Measurements from ENCODE around the gene INKA2.

The INKA2 gene

GRCh38 chr1:111768625-111769024 is 29.4 kb upstream of the INKA2 start:
- no peaks in the 10 kb centered on the region for H3F3A ChIP-seq (ENCODE audit: low read depth)
- H2AFZ ChIP-seq (ENCODE audit: low read length): no peak overlapping the region
- no peak overlapping the region for H3K4me2 ChIP-seq (ENCODE audit: low read depth, low read length, poor library complexity, severe bottlenecking)
- no peak overlapping the region for H3K9ac ChIP-seq (ENCODE audit: low read depth, low read length, poor library complexity, severe bottlenecking)
- no peaks in the 10 kb centered on the region for H3K9me3 ChIP-seq (ENCODE audit: insufficient read depth, low read depth, low read length)
- no peaks in the 10 kb centered on the region for H3K9me2 ChIP-seq (replicated peaks; ENCODE audit: low read depth, low read length)
- 0 out of 2 replicates have a peak, but pooled peaks cover 2% of the 10 kb centered on the region for H3K79me2 ChIP-seq (ENCODE audit: insufficient read depth, low read length)
- peaks cover 7% of the 10 kb centered on the region for H4K20me1 ChIP-seq (ENCODE audit: insufficient read depth, low read length, poor library complexity, severe bottlenecking)
- H3K4me1 ChIP-seq (ENCODE audit: insufficient read depth, low read length, poor library complexity, severe bottlenecking): no peaks in the 10 kb centered on the region
- H3K36me3 ChIP-seq (ENCODE audit: insufficient read depth, low read length): peaks cover 42% of the 10 kb centered on the region; the same call in 1 of the 2 replicates
- TF ChIP-seq CTCF (conservative IDR thresholded peaks at IDR 0.05; ENCODE audit: low read length): no peak
- TF ChIP-seq EZH2phosphoT487 (IDR thresholded peaks at IDR 0.05; ENCODE audit: borderline replicate concordance): no peak
- H3K27me3 ChIP-seq (ENCODE audit: insufficient read depth, low read length, poor library complexity, severe bottlenecking): no peaks in the 10 kb centered on the region
- no peak overlapping the region for H3K4me3 ChIP-seq (ENCODE audit: low read length, poor library complexity, severe bottlenecking)

GRCh38 chr1:111768023-111768422 is 28.8 kb upstream of the INKA2 start:
- no peaks in the 10 kb centered on the region for H3K9me2 ChIP-seq (replicated peaks; ENCODE audit: low read depth, low read length)
- no peak overlapping the region for H2AFZ ChIP-seq (ENCODE audit: low read length)
- H3K4me3 ChIP-seq (ENCODE audit: low read length, poor library complexity, severe bottlenecking): no peak overlapping the region
- H3K79me2 ChIP-seq (ENCODE audit: insufficient read depth, low read length): 0 out of 2 replicates have a peak, but pooled peaks cover 2% of the 10 kb centered on the region
- TF ChIP-seq EZH2phosphoT487 (IDR thresholded peaks at IDR 0.05; ENCODE audit: borderline replicate concordance) (no peak), CTCF (conservative IDR thresholded peaks at IDR 0.05; ENCODE audit: low read length) (no peak)
- H3K4me1 ChIP-seq (ENCODE audit: insufficient read depth, low read length, poor library complexity, severe bottlenecking): no peaks in the 10 kb centered on the region
- H3K27me3 ChIP-seq (ENCODE audit: insufficient read depth, low read length, poor library complexity, severe bottlenecking): no peaks in the 10 kb centered on the region
- peaks cover 7% of the 10 kb centered on the region for H4K20me1 ChIP-seq (ENCODE audit: insufficient read depth, low read length, poor library complexity, severe bottlenecking)
- no peaks in the 10 kb centered on the region for H3K9me3 ChIP-seq (ENCODE audit: insufficient read depth, low read depth, low read length)
- H3K9ac ChIP-seq (ENCODE audit: low read depth, low read length, poor library complexity, severe bottlenecking): no peak overlapping the region
- H3K4me2 ChIP-seq (ENCODE audit: low read depth, low read length, poor library complexity, severe bottlenecking): no peak overlapping the region
- no peaks in the 10 kb centered on the region for H3F3A ChIP-seq (ENCODE audit: low read depth)
- H3K36me3 ChIP-seq (ENCODE audit: insufficient read depth, low read length): peaks cover 48% of the 10 kb centered on the region; the same call in 1 of the 2 replicates

GRCh38 chr1:111762332-111762731 is 23.1 kb upstream of the INKA2 start:
- H3K4me1 ChIP-seq (ENCODE audit: insufficient read depth, low read length, poor library complexity, severe bottlenecking): peaks cover 21% of the 10 kb centered on the region
- no peak overlapping the region for H2AFZ ChIP-seq (ENCODE audit: low read length)
- peaks cover 67% of the 10 kb centered on the region for H3K36me3 ChIP-seq (ENCODE audit: insufficient read depth, low read length)
- TF ChIP-seq CTCF (conservative IDR thresholded peaks at IDR 0.05; ENCODE audit: low read length) (no peak), EZH2phosphoT487 (IDR thresholded peaks at IDR 0.05; ENCODE audit: borderline replicate concordance) (no peak)
- H3K9me2 ChIP-seq (replicated peaks; ENCODE audit: low read depth, low read length): no peaks in the 10 kb centered on the region
- H3K79me2 ChIP-seq (ENCODE audit: insufficient read depth, low read length): peaks cover 38% of the 10 kb centered on the region
- no peaks in the 10 kb centered on the region for H3K27me3 ChIP-seq (ENCODE audit: insufficient read depth, low read length, poor library complexity, severe bottlenecking)
- H3K4me3 ChIP-seq (ENCODE audit: low read length, poor library complexity, severe bottlenecking): no peak overlapping the region
- no peak overlapping the region for H3K9ac ChIP-seq (ENCODE audit: low read depth, low read length, poor library complexity, severe bottlenecking)
- no peaks in the 10 kb centered on the region for H3F3A ChIP-seq (ENCODE audit: low read depth)
- H4K20me1 ChIP-seq (ENCODE audit: insufficient read depth, low read length, poor library complexity, severe bottlenecking): peaks cover 10% of the 10 kb centered on the region
- no peaks in the 10 kb centered on the region for H3K9me3 ChIP-seq (ENCODE audit: insufficient read depth, low read depth, low read length)
- H3K4me2 ChIP-seq (ENCODE audit: low read depth, low read length, poor library complexity, severe bottlenecking): no peak overlapping the region

Data from Loucy (cell line).